Hypothalamus (tissue), 51 donors: ENCODE data around the gene TNFSF10.
"Not testable (repeated sequence)": the region's sequence is repeated elsewhere in the genome, so short reads cannot be mapped to it uniquely, and the experiment has no call there.

Source experiments
- DNase-seq, 51 donors: peaks; one replicate each; lab custom pipeline; 2025; lab: John Stamatoyannopoulos, UW

Gene TNFSF10

GRCh38 chr3:172546105-172546504, 22.9 kb upstream of the TNFSF10 start:
- no peak for DNase-seq

- DNase-seq: no peak
These were observed 21.2 kb upstream of the TNFSF10 start for GRCh38 chr3:172544404-172544803.

GRCh38 chr3:172543884-172544283, 20.7 kb upstream of the TNFSF10 start:
- no peak for DNase-seq

- no peak for DNase-seq
These were observed 20.2 kb upstream of the TNFSF10 start for GRCh38 chr3:172543419-172543818.

GRCh38 chr3:172542999-172543398, 19.8 kb upstream of the TNFSF10 start:
- DNase-seq: no peak

GRCh38 chr3:172541945-172542488, 18.8 kb upstream of the TNFSF10 start:
- DNase-seq: no peak

- DNase-seq: no peak
These were observed 16.8 kb upstream of the TNFSF10 start for GRCh38 chr3:172540049-172540448.

GRCh38 chr3:172539273-172539672, 16.0 kb upstream of the TNFSF10 start:
- no peak for DNase-seq

GRCh38 chr3:172538368-172539151, 15.3 kb upstream of the TNFSF10 start:
- no peak for DNase-seq

- DNase-seq: no peak
These were observed 14.4 kb upstream of the TNFSF10 start for GRCh38 chr3:172537507-172538158.

- no peak for DNase-seq
These were observed 13.8 kb upstream of the TNFSF10 start for GRCh38 chr3:172536993-172537419.

GRCh38 chr3:172536505-172536904, 13.3 kb upstream of the TNFSF10 start:
- no peak for DNase-seq

GRCh38 chr3:172530566-172530965, 7.3 kb upstream of the TNFSF10 start:
- no peak for DNase-seq

- no peak for DNase-seq
These were observed 6.9 kb upstream of the TNFSF10 start for GRCh38 chr3:172530101-172530561.

- no peak for DNase-seq
These were observed 5.4 kb upstream of the TNFSF10 start for GRCh38 chr3:172528677-172529076.

- no peak for DNase-seq
These were observed 4.1 kb upstream of the TNFSF10 start for GRCh38 chr3:172527306-172527705.

- no peak for DNase-seq
These were observed 1.9 kb upstream of the TNFSF10 start for GRCh38 chr3:172525116-172525613.

GRCh38 chr3:172524611-172525010, 1.4 kb upstream of the TNFSF10 start:
- DNase-seq: no peak

GRCh38 chr3:172521837-172522726, 1.1 kb downstream of the TNFSF10 start:
- not testable (repeated sequence) for DNase-seq

GRCh38 chr3:172520301-172520831, 2.9 kb downstream of the TNFSF10 start:
- no peak for DNase-seq
